ENCODE results near the gene CIB4. TPM values are rescaled to one million over a fixed set of nuclear protein-coding genes. Genes with fewer than 3 reads are reported as not detected.
A peak's percentile ranks its signal among the peaks of the same experiment; 100 is the strongest.

CIB4 gene
- total RNA-seq, 2 experiments from 2014 or later: not detected

DNA sequence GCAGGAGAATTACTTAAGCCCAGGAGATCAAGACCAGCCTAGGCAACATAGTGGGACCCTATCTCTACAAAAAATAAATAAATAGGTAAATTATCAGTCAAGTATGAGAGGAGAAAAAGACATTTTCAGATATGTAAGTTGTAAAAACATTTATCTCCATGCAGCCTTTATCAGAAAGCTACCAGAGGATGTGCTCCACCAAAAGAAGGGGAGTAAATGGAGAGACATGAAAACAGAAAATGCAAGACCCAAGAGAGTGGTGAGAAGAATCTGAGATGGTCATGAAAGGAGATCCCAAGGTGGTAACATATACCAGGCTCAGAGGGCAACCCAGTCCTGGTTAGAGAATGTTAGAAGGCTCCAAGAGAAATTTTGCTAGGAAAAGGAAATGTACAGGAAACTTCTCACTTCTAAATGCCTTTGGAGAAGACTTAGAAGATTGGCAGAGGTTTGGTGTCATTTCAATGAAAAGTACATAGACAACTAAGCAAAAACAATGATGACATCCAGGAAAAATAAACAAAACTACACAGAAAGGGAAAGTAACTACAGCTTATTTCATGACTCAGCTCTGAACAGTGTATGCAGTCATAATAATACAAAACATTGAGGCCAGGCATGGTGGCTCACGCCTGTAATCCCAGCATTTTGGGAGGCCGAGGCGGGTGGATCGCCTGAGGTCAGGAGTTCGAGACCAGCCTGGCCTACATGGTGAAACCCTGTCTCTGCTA, 19.5 kb downstream of the CIB4 start:
- no peak overlapping the region for H3K27ac Mint-ChIP-seq
- H3K4me3 Mint-ChIP-seq: no peak overlapping the region
- no peaks in the 10 kb centered on the region for H3K4me1 Mint-ChIP-seq
- no peaks in the 10 kb centered on the region for H3K36me3 Mint-ChIP-seq (ENCODE audit: low read depth)
- POLR2A ChIA-PET: no interaction called here
- no peak for DNase-seq
- H3K9me3 Mint-ChIP-seq: no peaks in the 10 kb centered on the region
- H3K27me3 Mint-ChIP-seq: no peaks in the 10 kb centered on the region
- CTCF ChIA-PET: interaction anchor here (0.6 to 0.7 kb wide), 2 partner anchors 272 to 1555 kb away, joined by 3 to 4 read pairs; no protein-coding TSS in a partner anchor

DNA sequence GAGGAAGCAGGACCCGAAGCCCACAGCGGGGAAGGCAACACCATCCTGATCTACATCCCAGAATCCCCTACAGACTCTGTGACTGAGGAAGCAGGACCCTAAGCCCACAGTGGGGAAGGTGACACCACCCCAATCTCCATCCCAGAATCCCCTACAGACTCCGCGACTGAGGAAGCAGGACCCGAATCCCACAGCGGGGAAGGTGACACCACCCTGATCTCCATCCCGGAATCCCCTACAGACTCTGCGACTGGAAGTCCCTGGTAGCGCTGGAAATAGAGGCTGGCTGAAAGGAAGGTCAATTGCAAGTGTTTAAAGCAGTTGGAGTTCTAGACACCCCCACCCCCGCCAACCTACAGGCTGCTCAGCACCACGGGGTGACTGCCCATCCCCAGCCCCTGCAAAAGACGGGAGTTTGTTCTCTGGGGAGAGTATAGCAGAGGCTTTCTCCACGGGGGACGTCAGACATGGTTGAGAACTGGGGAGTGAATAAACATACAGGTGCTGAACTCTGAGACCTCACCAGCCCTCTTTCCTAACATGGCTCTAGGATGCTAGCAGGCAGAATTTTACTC, 21.0 kb downstream of the CIB4 start:
- H3K4me3 Mint-ChIP-seq: no peak overlapping the region
- H3K4me1 Mint-ChIP-seq: no peaks in the 10 kb centered on the region
- CTCF ChIA-PET: no interaction called here
- no peaks in the 10 kb centered on the region for H3K36me3 Mint-ChIP-seq (ENCODE audit: low read depth)
- H3K9me3 Mint-ChIP-seq: no peaks in the 10 kb centered on the region
- no peaks in the 10 kb centered on the region for H3K27me3 Mint-ChIP-seq
- H3K27ac Mint-ChIP-seq: no peak overlapping the region
- DNase-seq: no peak
- POLR2A ChIA-PET: no interaction called here

- Mint-ChIP-seq H3K4me1 (no peaks in the 10 kb centered on the region), H3K27me3 (no peaks in the 10 kb centered on the region), H3K4me3 (no peak overlapping the region), H3K36me3 (ENCODE audit: low read depth) (no peaks in the 10 kb centered on the region), H3K27ac (no peak overlapping the region), H3K9me3 (no peaks in the 10 kb centered on the region)
- POLR2A ChIA-PET: no interaction called here
- DNase-seq: no peak
- CTCF ChIA-PET: no interaction called here
Observed at GRCh38 chr2:26619521-26619951, 21.6 kb downstream of the CIB4 start.

DNA sequence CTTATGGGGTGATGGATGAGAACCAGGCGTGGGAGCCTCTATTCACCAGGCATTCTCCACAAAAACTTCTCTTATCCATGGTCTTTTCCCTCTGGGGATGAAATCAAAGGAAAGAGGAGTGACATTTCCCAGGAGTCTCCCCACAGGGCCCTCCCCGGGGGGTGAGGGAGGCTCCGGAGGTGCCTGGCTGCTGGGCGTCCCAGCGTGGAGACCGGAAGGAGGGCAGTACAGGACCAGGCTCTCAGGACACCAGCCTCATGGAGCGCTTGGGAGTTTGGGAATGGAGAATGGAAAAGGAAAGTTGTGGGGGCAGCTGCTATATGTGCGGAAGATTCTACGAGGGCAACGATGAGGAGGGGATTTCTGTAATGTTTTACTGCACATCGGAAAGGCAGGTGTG, 22.1 kb downstream of the CIB4 start:
- Mint-ChIP-seq H3K27me3 (no peaks in the 10 kb centered on the region), H3K4me3 (no peak overlapping the region), H3K27ac (no peak overlapping the region), H3K36me3 (ENCODE audit: low read depth) (no peaks in the 10 kb centered on the region), H3K9me3 (no peaks in the 10 kb centered on the region), H3K4me1 (no peaks in the 10 kb centered on the region)
- no peak for DNase-seq
- POLR2A ChIA-PET: no interaction called here
- CTCF ChIA-PET: no interaction called here

DNA sequence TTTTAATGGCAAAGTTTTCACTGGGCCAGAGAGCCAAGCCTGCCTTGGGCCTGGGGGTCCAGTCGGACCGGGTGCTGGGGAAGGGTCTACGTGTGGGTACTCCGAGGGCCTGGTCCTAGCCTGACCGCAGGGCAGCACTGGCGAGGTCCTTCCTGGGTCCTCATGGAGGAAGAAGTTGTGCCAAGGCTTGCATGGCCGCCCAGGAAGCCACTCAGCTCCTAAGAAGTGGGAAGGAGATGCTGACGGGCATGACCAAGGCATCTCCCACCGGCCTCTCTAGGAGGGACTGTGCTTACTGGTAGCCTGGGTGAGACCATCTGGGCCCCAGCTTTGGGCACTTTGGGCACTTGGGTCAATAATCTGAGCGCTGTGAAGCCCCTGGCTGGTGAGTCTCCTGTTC, 22.6 kb downstream of the CIB4 start:
- Mint-ChIP-seq H3K27ac (no peak overlapping the region), H3K27me3 (no peaks in the 10 kb centered on the region), H3K4me3 (no peak overlapping the region), H3K36me3 (ENCODE audit: low read depth) (no peaks in the 10 kb centered on the region), H3K9me3 (no peaks in the 10 kb centered on the region), H3K4me1 (no peaks in the 10 kb centered on the region)
- ChIA-PET POLR2A (no interaction called here), CTCF (no interaction called here)
- no peak for DNase-seq

DNA sequence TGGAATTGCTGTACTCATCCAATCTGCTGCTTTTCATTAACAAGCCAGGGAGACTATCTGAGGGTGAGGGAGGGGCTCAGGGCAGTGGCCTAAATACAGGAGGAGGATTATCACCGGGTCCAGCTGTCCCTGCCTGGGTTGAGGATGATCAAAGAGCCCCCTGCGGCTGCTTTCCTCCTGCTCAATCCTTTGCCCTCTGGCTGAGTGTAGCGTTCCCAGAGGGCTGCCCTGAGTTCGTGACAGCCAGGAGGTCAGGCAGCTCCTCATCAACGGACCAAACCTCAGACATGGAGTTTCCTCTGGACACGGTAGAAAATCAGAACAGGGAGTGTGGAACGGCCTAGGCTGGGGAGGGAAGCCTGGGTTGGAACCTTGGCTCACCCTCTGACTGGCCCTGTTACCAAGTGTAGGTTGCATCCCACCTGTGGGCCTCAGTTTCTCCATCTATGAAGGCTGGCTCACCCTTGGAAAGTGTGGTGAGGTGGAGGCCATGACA, 23.5 kb downstream of the CIB4 start:
- Mint-ChIP-seq H3K27ac (peak overlapping the region; percentile 10), H3K36me3 (ENCODE audit: low read depth) (no peaks in the 10 kb centered on the region), H3K27me3 (no peaks in the 10 kb centered on the region), H3K9me3 (no peaks in the 10 kb centered on the region), H3K4me1 (no peaks in the 10 kb centered on the region), H3K4me3 (no peak overlapping the region)
- ChIA-PET CTCF (interaction anchor here (1.2 kb wide), 2 partner anchors 10 to 12 kb away, joined by 3 read pairs; no protein-coding TSS in a partner anchor), POLR2A (no interaction called here)
- no peak for DNase-seq

GRCh38 chr2:26616706-26617587, 24.2 kb downstream of the CIB4 start:
- Mint-ChIP-seq H3K27me3 (no peaks in the 10 kb centered on the region), H3K4me3 (no peak overlapping the region), H3K9me3 (no peaks in the 10 kb centered on the region), H3K27ac (peak overlapping the region; percentile 10), H3K4me1 (no peaks in the 10 kb centered on the region), H3K36me3 (ENCODE audit: low read depth) (no peaks in the 10 kb centered on the region)
- ChIA-PET POLR2A (no interaction called here), CTCF (interaction anchor here (0.5 to 1.2 kb wide), 4 partner anchors 9 to 343 kb away, joined by 3 read pairs; no protein-coding TSS in a partner anchor)
- no peak for DNase-seq

DNA sequence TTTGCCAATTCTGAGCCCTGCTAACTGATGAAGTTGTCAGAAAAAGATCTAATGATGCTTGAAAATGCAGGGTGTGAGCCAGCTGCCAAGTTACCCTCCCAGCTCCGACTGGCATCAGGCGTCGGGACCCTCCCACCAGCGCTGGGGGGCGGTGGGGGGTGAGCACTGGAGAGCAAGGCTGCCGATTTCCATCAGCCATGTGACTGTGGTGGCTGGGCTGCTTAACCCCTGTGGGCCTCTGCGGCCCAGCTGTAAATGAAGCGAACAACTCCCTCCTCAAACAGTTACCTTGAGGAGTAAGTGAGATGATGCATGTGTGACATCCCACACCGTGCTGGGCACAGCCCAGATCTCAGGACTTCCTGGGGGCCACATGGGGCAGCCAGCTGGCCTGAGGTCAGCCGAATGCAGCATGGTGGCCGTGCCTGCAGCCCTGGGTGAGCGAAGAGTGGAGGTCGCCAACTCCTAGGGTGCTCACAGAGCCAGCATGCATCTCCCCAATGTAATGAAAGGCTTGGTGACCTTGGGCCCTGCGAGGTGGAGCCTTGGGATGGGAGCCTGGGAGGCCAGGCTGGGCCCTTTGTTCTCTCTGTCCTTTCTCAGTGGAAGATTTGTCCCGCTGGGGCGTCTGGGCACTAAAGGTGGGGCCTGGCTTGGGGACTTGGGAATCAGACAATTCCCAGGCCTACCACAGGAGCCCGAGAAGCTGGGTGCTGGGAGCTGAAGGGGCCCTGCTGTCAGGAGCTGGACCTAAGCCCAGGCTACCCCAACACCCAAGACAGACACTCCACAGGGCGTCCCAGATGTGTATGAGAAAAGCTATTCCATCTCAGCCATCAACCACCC, 25.1 kb downstream of the CIB4 start:
- H3K27ac Mint-ChIP-seq: no peak overlapping the region
- H3K27me3 Mint-ChIP-seq: no peaks in the 10 kb centered on the region
- DNase-seq: no peak
- H3K36me3 Mint-ChIP-seq (ENCODE audit: low read depth): no peaks in the 10 kb centered on the region
- ChIA-PET POLR2A (no interaction called here), CTCF (interaction anchor here (1.1 kb wide), 1 partner anchor 9 kb away, joined by 3 read pairs; no protein-coding TSS in a partner anchor)
- H3K4me1 Mint-ChIP-seq: no peaks in the 10 kb centered on the region
- no peaks in the 10 kb centered on the region for H3K9me3 Mint-ChIP-seq
- no peak overlapping the region for H3K4me3 Mint-ChIP-seq

- CTCF ChIA-PET: interaction anchor here (1.1 kb wide), 1 partner anchor 8 kb away, joined by 3 read pairs; no protein-coding TSS in a partner anchor
- H3K36me3 Mint-ChIP-seq (ENCODE audit: low read depth): no peaks in the 10 kb centered on the region
- DNase-seq: no peak
- POLR2A ChIA-PET: no interaction called here
- peaks cover 1% of the 10 kb centered on the region for H3K4me1 Mint-ChIP-seq
- H3K4me3 Mint-ChIP-seq: no peak overlapping the region
- H3K27ac Mint-ChIP-seq: no peak overlapping the region
- no peaks in the 10 kb centered on the region for H3K9me3 Mint-ChIP-seq
- H3K27me3 Mint-ChIP-seq: no peaks in the 10 kb centered on the region
Observed at GRCh38 chr2:26615336-26615859, 25.8 kb downstream of the CIB4 start.

DNA sequence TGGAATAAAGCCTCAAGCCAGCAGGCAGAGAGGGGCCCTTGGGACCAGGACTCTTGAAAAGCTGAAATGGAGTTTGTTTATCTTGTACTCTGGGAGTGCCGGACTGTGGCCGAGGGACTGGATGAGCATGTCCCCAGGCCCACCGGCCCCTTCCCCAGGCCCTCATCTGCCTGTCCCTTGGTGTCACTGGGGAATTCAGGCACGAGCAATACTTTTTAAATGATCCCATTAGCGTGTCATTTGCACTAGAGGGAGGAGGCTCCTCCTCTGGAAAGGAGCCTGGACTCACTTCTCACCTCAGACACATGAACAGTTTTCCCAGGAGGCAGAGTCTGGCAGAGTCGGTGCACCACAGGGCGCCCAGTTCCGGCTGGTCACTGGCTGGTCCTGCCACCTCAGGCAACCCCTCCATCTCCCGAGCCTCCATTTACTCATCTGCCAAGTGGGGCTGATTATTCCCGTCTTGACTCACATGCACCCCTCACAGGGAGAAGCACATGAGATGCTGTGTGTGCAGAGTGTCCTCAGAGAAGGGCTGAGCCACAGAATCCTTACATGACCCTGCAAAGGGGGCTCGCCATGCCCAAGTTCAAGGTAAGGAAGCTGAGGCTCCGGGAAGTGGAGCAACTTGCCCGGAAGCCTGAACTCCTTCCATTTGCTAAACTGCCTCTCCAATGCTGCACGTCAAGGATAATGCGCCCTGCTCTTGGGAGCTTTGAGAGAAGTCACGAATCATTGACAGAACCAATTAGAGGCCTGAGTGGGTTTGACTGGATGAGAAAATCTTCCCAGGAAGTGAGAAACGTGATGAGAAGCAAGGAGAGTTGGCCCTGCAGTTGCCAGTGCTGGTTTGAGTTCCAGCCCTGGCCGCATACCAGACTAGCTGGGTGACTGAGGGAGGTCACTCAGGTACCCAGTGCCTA, 26.7 kb downstream of the CIB4 start:
- POLR2A ChIA-PET: no interaction called here
- DNase-seq: no peak
- CTCF ChIA-PET: interaction anchor here (1.0 kb wide), 1 partner anchor 308 kb away, joined by 3 read pairs; no protein-coding TSS in a partner anchor
- Mint-ChIP-seq H3K4me3 (no peak overlapping the region), H3K27me3 (no peaks in the 10 kb centered on the region), H3K36me3 (ENCODE audit: low read depth) (no peaks in the 10 kb centered on the region), H3K27ac (no peak overlapping the region), H3K9me3 (no peaks in the 10 kb centered on the region), H3K4me1 (peaks cover 10% of the 10 kb centered on the region)

Data from activated CD4-positive, alpha-beta T cell treated with anti-CD3 and anti-CD28 coated beads, Interleukin-2, amount 10 ng/mL, durations not matched to agents 7 days and 5 days (primary cell).